ENCODE data around the gene EFNB1.

DNA sequence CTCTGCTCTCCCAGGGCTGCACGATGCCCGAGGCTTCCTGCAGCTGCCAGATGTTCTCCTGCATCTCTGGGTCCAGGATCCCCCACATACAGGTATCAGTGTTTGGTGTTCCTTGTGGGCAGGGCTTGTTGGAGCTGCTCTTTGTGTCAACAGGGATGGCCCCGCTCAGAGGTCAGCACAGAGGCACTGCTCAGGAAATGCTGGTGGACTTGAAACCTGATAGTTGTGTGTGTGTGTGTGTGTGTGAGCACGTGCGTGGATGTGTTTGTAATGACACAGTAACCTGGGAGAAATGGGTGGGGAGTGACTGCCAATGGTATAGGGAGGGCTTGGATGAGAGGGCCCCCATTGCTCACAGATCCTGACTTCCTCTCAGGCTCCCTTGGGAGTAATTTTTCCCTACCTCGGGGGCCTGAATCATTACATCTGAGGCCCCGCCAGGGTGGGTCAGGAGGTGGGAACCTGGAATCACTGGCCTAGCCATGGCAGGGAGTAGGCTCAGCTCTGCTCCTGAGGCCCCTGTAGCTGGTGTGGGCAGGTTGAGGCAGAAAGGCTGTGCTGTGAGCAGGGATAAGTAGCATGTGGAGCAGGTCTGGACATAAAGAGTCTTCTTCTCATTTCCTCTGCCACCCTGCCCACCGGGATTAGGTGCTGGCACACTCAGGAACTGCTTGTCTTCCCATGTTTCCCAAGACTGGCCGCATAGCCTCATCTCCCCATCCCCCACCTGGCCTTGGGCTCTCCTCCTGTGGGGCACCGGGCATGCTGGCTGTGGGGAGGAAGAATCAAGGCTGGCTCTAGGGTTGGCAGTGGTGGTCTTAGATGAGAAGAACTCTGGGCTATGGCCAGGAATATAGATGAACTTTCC lies 2.5 kb upstream of the EFNB1 start:
- TF ChIP-seq, protein P1, sequence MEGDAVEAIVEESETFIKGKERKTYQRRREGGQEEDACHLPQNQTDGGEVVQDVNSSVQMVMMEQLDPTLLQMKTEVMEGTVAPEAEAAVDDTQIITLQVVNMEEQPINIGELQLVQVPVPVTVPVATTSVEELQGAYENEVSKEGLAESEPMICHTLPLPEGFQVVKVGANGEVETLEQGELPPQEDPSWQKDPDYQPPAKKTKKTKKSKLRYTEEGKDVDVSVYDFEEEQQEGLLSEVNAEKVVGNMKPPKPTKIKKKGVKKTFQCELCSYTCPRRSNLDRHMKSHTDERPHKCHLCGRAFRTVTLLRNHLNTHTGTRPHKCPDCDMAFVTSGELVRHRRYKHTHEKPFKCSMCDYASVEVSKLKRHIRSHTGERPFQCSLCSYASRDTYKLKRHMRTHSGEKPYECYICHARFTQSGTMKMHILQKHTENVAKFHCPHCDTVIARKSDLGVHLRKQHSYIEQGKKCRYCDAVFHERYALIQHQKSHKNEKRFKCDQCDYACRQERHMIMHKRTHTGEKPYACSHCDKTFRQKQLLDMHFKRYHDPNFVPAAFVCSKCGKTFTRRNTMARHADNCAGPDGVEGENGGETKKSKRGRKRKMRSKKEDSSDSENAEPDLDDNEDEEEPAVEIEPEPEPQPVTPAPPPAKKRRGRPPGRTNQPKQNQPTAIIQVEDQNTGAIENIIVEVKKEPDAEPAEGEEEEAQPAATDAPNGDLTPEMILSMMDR (IDR thresholded peaks at IDR 0.05), result no peak
- no peak for TF ChIP-seq POLR2A (IDR thresholded peaks at IDR 0.05)
